Right ventricle myocardium superior (tissue), 1 donor: ENCODE measurements around the gene C10orf90. TPM values are rescaled to one million over a fixed set of nuclear protein-coding genes. Genes with fewer than 3 reads are reported as not detected.

Experiments used
- ATAC-seq: fragments of 200-7000 bp; cut with Tn5 transposase; one replicate; pipeline ENCODE4 v1.9.1; 2020; ENCODE audit warnings: mild to moderate bottlenecking; ENCODE audit not compliant: poor library complexity
- DNase-seq: peaks from one replicate; pipeline ENCODE4 v3.0.0-alpha.2; 2020
- intact Hi-C: fragments of 100-400 bp; cut with DNase I; formaldehyde crosslinking; loops from one replicate; pipeline ENCODE4 v1.11.2; 2022
- total RNA-seq: library from RNA; stranded (reverse); fragmentation: NEBNext Ultra II Directional; extraction: Animal tissue kit (Norgen Biotek cat#: 25700); gene quantifications from one replicate; pipeline ENCODE4 v1.2.1, GENCODE V29; 2021
- donor health status: DM: no; HTN: yes; CAD: no; lungs with severe emphysema.

C10orf90 gene
- total RNA-seq, 1 donor from 2014 or later = not detected

DNA sequence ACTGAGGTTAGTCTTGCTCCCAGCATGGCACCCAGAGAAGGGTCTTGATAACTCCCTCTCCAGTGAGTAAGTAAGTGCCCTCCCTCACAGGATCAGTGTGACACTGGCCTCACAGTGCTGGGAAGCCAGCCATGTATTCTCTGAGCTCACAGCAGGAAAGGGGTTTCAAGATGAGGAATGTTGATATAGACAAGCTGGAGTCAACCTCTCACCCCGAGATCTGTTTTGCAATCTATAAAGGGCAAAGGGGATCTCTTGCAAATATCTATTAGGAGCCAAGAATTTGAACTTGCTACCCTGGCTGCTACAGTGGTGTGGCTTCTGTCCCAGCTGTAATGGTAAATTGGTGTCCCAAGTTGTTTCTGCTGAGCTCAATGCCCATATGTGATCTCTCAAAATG lies 212.0 kb downstream of the C10orf90 start:
- ATAC-seq = no peak
- DNase-seq = no peak
- intact Hi-C loops = no loop called here

DNA sequence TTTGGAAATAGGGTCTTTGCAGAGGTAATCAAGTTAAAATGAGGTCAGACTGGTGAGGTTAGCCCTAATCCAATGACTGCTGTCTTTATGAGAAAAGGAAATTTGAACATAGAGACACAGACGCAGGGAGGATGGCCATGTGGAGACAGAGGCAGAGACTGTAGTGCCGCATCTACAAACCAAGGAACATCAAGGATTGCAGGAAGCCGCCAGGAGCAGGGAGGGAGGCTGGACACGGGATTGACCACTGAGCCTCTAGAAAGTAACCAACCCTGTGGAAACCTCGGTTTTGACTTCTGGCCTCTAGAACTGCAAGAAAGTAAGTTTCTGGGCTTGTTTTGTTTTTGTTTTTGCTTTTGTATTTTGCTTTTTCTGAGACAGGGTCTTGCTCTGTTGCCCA lies 213.9 kb downstream of the C10orf90 start:
- ATAC-seq (no peak), DNase-seq (no peak)
- intact Hi-C loops = no loop called here

DNA sequence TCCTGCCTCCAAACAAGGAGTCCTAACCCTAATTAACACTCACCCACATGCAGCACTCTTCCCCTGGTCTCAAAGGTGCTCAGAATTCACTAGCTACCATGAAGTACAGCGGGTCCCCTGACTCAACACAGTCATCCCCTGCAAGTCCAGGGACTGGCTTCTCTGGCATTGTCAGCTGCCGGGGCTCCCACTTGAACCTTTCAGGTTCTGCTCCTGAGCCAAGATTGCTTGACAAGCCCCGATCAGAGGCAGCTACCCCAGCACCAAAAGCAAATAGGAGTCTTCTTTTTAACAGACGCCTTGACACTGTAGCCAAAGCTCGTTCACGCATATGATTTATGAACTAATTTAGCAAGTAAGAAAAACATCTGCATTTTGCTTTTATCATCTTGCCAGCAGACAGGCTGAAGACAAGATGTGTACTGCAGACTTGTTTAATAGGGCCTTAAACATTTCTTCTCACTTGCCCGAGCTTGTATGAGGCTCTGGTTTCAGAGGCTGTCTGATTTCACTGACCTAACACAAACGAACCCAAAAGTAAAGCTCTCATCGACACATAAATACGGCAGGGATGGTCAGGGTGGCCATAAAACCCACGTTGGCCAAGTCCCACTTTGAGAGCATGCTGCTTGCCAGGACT lies 214.6 kb downstream of the C10orf90 start:
- DNase-seq (no peak), ATAC-seq (no peak)
- intact Hi-C loops = no loop called here

DNA sequence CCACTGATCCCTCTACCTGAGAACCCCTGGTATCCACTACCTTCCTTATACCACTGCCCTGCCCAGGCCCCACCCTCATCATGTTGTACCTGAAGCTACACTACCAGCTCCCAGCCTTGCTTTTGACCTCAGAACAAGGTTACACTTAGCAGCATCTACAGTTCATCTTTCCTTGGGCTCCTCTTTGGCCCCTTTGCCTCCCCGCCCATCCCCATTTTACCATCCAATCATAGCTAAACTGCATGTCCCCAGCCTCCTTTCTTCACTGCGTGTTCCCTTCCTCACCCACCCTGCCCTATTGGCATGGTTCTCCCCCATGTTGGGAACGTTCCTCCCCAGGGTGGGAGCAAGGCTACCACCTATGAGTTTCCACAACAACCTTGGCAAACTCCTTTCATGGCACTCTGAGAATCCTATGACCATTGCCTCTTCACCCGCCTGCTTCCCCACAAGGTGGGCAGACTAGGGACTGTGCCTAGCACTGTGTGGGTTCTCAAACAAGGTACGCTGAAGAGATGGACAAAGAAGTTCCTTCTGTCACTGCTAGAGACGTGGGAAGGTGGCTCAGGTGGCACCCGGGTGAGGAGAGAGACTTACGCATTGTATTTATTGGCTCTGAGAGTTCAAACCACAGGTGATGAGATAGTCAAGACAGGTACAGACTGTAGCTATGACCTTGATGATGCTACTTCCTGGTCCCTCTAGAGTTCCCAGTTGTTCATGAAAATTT lies 215.3 kb downstream of the C10orf90 start:
- DNase-seq (no peak), ATAC-seq (no peak)
- intact Hi-C loops = no loop called here

DNA sequence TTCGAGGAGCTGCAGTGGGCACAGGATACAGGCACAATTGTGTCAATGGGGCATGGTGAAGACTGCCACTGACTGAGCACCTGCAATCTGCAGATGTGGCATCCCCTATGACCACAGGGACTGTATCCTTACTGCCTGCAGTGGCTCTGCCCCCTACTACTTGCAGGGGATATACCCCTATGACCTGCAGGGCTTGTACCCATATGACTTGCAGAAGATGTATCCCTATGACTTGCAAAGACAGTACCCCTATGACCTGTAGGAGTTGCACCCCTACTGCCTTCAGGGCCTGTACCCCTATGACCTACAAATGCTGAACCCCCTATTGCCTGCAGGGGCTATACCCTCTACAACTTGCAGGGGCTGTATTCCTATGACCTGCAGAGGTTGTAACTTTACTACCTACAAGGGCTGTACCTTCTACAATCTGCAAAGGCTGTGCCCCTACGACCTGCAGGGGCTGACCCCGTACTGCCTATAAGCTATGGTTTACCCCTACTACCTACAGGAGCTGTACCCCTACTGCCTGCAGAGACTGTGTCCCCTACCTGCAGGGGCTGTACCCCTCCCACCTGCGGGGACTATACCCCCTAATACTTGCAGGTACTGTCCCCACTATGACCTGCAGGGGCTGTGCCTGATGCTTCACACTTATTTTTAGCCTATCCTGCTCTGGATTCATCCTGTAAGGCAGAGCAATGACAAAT lies 216.3 kb downstream of the C10orf90 start:
- intact Hi-C loops = no loop called here
- DNase-seq = no peak
- ATAC-seq = no peak

- ATAC-seq = no peak
- DNase-seq = no peak
Observed at GRCh38 chr10:126452245-126452644, 218.2 kb downstream of the C10orf90 start.

GRCh38 chr10:126448091-126448490 lies 222.4 kb downstream of the C10orf90 start:
- no peak for ATAC-seq
- intact Hi-C loops = no loop called here
- no peak for DNase-seq

More at GRCh38 chr10:126452245-126452644, 218.2 kb downstream of the C10orf90 start:
- intact Hi-C loops = no loop called here

- ATAC-seq = no peak
- no peak for DNase-seq
- intact Hi-C loops = no loop called here
Observed at GRCh38 chr10:126439942-126440341, 230.6 kb downstream of the C10orf90 start.

GRCh38 chr10:126438407-126438783 lies 232.1 kb downstream of the C10orf90 start:
- ATAC-seq (no peak), DNase-seq (no peak)
- intact Hi-C loops = no loop called here

- no peak for DNase-seq
- no peak for ATAC-seq
- intact Hi-C loops = no loop called here
Observed at GRCh38 chr10:126437635-126438406, 232.7 kb downstream of the C10orf90 start.

GRCh38 chr10:126434235-126434634 lies 236.3 kb downstream of the C10orf90 start:
- ATAC-seq (no peak), DNase-seq (no peak)
- intact Hi-C loops = no loop called here

DNA sequence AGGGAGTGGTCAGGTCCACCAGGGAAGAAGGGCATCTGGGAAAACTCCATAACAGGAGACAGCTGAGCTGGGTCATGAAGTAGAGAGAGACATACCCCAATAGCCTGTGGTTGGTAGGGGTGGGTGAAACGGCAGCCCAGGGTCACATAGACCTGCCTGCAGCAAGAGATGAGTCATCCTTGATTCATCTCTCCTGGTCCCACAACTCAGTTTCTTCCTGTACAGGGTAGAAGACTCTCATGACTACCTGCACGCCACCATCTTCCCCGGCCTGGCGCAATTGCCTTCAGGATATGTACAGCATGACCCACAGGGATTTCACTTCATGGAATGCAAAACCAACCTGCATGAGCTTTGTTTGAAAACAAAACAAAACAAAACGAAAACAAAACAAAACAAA lies 237.1 kb downstream of the C10orf90 start:
- DNase-seq (no peak), ATAC-seq (no peak)
- intact Hi-C loops = no loop called here

DNA sequence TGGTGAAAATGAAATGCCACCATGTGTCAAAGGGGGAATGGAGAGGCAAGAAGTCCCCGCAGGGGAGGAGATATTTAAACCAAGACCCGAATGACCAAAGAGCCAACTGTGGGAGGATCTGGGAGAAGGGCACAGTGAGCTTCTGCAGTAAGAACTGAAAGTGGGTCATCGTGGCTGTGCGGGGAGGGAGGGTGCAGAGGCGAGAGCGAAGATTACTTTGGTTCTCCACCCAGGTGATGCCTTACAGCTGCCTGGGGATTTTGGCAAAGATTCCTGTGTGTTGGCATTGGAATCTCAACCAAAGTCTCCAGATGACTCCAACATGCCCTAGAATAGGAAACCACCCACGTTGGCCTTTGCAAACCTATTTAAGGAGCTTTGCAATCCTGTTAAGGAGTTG lies 238.0 kb downstream of the C10orf90 start:
- no peak for DNase-seq
- ATAC-seq = no peak
- intact Hi-C loops = no loop called here

DNA sequence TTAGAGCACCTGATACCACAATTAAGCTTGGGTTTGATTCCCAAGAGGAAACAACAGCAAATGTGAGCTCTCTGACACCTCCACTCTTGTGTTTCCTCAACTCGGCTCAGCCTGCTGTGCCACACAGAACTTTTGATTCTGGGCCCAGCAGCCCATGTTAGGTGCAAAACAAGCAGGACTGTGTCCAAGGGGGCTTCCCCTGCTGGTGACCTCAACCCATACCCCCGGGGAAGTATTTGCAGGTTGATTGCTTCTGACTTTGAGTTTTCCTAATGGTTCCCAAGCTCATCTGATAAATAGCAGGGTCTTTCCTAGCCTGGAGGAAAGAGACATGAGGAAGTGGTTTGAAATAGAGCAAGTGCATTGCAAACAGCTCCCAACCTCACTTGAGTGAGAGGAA lies 238.7 kb downstream of the C10orf90 start:
- DNase-seq (no peak), ATAC-seq (no peak)

DNA sequence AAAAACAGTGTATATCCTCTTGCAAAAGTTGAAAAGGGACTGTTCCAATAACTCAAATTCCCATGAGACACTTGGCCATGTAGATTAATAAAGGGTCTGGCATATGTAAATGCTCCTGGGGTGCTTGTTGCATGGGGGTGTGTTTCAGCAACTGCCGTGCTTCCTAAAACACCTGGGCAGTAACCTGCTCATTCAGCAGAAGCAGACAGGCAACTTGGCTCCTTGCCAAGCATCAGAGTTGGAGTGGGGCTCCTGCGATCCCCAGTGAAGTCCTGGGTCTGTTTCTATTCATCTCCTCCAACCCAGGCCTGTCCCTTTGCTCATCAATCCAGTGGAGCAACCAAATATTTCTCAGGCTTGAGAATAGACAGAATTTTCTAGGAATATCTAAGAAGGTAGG lies 240.0 kb downstream of the C10orf90 start:
- intact Hi-C loops = no loop called here
- DNase-seq (no peak), ATAC-seq (no peak)

More for the DNA sequence above, 238.7 kb downstream of the C10orf90 start:
- intact Hi-C loops = no loop called here

DNA sequence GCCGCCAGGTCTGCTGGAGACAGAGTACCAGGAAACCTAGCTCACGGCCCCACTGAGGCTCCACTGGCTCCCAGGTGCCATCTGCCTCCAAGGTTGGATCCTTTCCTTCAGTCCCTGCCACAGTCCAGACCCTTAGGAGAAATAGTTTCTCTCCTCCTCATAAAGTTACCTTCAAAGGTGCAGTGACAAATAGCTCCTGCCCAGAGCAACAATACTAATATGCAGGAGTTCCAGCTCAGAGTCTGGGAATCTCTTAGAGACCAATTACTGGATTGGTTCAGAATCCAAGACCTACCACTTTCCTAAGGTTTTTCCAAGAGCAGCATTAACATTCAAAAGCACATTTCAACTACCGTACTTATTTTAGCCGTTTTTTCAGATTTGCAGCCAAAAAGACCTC lies 241.2 kb downstream of the C10orf90 start:
- no peak for ATAC-seq
- no peak for DNase-seq
- intact Hi-C loops = no loop called here

DNA sequence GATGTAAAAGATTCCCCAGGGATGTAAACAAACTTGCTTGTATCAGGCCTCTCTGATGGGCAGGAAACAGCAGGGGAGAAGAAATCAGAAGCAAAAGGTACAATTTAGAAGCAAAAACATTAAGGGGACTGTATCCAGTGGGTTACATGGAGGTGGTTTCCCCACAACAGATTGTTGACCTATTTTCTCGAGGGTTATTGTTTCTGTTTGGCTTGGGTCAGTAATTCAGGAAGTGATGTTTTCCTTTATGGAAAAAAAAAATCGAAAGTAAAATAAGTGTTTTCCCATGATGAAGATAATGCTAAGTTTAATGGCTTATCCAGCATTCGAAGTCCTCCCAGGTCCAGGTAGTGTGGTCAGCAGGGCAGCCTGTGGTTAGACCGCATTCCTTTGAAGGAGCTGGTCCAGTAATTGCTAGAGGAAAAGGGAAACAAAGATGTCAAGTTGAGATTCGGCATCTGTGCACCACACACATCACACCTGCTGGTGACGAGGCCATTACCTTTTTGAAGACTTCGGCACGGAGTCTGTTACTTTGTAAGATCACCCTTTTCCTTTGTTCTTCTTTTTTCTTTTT lies 244.9 kb downstream of the C10orf90 start:
- ATAC-seq = no peak

GRCh38 chr10:126425032-126425431 lies 245.5 kb downstream of the C10orf90 start:
- intact Hi-C loops = no loop called here
- no peak for DNase-seq
- ATAC-seq = no peak

More for the DNA sequence above, 244.9 kb downstream of the C10orf90 start:
- DNase-seq = no peak
- intact Hi-C loops = no loop called here
